ENCODE results near the gene ADARB1.

ADARB1 gene

DNA sequence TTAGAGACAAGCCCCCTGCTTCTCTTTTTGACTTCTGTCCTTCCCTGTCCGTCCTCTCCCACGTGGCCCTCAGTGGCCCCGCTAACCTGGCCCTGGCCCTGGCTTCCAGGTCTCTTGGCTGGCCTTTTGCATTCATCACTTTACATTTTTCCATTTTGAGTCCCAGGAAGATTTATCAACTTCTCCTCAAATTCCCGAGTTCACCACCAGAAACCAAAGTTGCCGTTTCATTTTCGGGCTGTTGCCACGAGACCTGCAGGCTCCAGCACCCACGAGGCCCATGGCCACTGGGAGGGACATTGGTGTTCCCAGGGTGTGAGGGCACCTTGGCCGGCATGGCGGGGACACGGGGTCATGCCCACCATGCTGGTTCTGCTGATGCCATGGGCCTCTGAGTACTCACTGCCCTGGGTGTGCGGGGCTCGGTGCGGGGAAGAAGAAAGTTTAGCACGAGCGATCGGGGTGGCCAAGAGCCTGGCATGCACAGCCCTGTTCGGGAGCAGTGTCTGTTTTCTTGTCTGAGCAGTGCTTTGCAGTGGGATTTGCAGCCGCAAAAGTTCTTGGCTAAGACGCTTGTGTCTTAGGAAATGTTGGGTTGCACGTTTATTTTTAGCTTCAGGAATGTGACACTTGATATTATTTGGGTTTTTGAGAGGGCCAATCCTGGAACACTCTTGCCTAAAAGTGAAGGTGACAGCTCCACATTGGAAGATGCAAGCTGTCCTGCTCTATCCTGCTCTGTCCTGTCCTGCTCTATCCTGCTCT, 40.4 kb upstream of the ADARB1 start:
- Mint-ChIP-seq H3K36me3 (peaks cover 4% of the 10 kb centered on the region), H3K27ac (no peak overlapping the region), H3K4me3 (no peak overlapping the region), H3K27me3 (peaks cover 12% of the 10 kb centered on the region), H3K9me3 (peaks cover 7% of the 10 kb centered on the region), H3K4me1 (no peaks in the 10 kb centered on the region)
- DNase-seq (ENCODE audit: low spot score in 2 of 2) (no peak), ATAC-seq (ENCODE audit: low read depth) (no peak)

DNA sequence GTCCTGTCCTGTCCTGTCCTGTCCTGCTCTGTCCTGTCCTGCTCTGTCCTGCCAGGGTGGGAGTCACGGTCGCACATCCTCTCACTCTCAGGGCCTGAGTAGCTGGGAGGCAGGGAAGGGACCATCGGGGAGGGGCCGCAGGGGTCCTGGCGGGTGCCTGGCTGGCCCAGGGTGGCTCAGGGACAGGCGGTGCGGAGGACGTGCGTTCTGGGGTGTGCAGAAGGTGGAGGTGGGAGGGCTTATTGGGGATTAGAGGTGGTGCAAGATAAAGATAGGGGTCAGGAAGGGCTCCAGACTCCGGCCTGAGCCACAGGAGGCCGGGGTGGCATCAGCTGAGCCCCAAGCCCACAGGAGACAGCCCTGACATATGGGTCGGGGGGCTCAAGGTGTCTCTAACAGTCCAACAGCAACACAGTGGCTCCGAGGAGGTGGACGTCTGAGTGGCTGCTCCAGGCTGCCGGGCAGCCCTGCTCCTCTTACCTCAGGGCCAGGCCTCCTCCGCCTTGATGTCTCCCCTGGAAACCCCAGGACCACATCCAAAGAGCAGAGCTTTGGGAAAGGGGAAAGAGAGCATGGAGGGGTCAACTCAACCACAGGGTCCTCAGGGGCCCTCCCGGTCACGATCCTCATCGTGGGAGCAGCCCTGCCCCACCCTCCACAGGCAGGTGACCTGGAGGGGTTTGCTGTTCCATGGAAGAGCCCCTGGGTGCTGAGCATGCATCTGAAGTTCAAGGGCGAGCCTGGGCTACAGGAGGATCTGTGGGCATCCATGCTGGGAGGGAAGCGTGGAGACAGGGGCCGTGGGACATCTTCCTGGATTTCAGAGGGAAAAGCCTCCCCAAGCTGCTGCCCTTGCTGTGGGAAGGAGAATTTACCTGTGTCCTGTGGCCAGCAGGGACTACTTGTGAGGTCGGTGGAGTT, 39.6 kb upstream of the ADARB1 start:
- DNase-seq (ENCODE audit: low spot score in 2 of 2) (no peak), ATAC-seq (ENCODE audit: low read depth) (no peak)
- H3K4me1 Mint-ChIP-seq: peaks cover 2% of the 10 kb centered on the region
- peaks cover 4% of the 10 kb centered on the region for H3K36me3 Mint-ChIP-seq
- peaks cover 7% of the 10 kb centered on the region for H3K9me3 Mint-ChIP-seq
- no peak overlapping the region for H3K27ac Mint-ChIP-seq
- H3K27me3 Mint-ChIP-seq: peaks cover 15% of the 10 kb centered on the region
- H3K4me3 Mint-ChIP-seq: no peak overlapping the region

DNA sequence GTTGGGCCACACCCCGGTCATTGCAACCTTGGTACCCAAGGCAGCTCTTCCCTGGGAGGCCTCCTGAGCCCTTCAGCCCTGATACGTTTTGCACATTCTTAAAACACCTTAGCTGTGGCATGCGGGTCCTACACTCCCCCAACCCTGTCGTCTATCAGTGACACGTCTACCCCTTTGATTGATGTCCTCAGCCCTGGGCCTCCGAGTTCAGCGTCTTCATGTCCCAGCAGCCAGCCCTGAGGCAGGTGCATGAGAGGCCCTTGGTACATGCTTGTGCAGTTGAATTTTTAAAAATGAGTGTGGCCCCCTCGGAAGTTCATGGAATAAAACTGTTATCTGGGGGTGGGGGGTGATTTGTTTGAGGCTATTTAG, 38.9 kb upstream of the ADARB1 start:
- ATAC-seq (ENCODE audit: low read depth) (no peak), DNase-seq (ENCODE audit: low spot score in 2 of 2) (no peak)
- H3K4me3 Mint-ChIP-seq: no peak overlapping the region
- peaks cover 15% of the 10 kb centered on the region for H3K27me3 Mint-ChIP-seq
- no peak overlapping the region for H3K27ac Mint-ChIP-seq
- peaks cover 7% of the 10 kb centered on the region for H3K9me3 Mint-ChIP-seq
- H3K4me1 Mint-ChIP-seq: peaks cover 2% of the 10 kb centered on the region
- H3K36me3 Mint-ChIP-seq: peaks cover 4% of the 10 kb centered on the region

DNA sequence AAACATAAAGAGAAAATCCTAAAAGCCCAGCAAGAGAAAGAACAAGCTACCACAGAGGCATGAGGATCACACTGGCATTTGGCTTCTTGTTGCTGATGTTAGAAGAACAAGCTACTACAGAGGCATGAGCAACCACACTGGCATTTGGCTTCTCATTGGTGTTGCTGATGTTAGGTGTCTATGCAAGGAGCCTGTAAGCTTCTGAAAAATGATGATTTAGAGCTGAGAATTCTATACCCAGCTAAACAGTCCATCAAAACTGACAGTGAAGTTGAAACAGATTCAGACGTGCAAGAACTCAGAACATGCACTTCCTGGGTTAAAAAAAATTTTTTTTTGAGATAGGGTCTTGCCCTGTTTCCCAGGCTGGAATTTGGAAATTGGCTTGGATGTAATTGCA, 37.8 kb upstream of the ADARB1 start:
- no peak overlapping the region for H3K4me3 Mint-ChIP-seq
- H3K4me1 Mint-ChIP-seq: peaks cover 2% of the 10 kb centered on the region
- no peak for ATAC-seq (ENCODE audit: low read depth)
- DNase-seq (ENCODE audit: low spot score in 2 of 2): no peak
- H3K36me3 Mint-ChIP-seq: peaks cover 4% of the 10 kb centered on the region
- no peak overlapping the region for H3K27ac Mint-ChIP-seq
- peaks cover 15% of the 10 kb centered on the region for H3K27me3 Mint-ChIP-seq
- H3K9me3 Mint-ChIP-seq: peaks cover 7% of the 10 kb centered on the region

DNA sequence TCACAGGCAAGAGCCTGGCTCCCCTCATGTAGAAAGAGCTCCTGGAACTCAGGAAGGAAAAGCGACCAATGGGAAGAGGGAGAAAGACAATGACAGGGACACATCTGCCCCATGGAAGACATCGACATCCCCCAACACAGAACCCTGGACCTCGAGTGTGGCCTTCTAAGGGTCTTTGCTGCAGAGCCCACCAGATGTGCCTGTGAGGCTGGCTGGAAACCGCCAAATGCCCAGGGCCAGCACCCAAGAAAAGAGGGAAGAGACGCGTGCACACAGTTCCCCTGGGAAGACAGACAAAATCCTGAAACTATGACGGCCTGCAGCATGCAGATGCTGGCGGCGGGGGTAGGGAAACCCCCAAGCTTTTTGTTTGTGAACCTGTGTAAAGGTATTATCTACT, 36.4 kb upstream of the ADARB1 start:
- Mint-ChIP-seq H3K36me3 (peaks cover 4% of the 10 kb centered on the region), H3K4me1 (peaks cover 9% of the 10 kb centered on the region), H3K4me3 (no peak overlapping the region), H3K27ac (no peak overlapping the region), H3K9me3 (peaks cover 7% of the 10 kb centered on the region), H3K27me3 (peaks cover 19% of the 10 kb centered on the region)
- ATAC-seq (ENCODE audit: low read depth): no peak
- DNase-seq (ENCODE audit: low spot score in 2 of 2): no peak

DNA sequence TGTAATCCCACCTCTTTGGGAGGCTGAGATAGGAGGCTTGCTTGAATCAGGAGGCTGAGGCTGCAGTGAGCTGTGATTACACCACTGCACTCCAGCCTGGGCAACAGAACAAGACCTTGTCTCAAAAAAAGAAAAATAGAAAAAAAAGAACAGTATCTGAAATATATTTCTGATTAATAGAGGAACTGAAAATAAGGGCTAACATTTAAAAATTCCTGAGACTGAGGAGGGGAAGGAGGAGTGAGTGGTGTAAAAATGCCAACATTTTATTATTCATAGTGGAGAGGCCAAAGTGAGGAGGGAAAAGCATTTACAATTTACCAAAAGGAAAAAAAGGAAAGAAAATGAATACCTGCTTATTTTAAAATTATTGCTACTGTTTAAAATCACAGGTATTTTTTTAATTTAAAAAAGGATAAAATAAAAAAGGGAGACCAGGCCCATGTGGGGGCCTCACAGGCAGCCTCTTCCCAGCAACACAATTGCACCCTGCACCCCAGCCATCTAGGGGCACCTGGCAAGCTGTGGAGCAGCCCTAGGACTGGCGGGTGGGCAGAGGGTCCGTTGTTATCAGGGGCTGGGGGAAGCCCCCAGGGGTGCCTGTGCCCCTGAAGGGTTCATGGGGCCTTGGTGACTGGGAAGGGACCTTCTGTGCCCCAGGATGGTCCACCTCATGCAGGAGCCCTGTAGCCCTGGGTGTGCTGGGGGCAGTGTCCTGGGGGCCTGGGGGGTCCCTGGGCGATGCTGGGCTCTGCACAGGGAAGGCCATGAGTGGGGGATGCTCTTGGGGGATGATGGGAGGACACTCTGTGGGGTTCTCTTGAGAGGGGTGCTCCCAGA, 34.8 kb upstream of the ADARB1 start:
- Mint-ChIP-seq H3K36me3 (peaks cover 4% of the 10 kb centered on the region), H3K27ac (no peak overlapping the region)
- no peak for ATAC-seq (ENCODE audit: low read depth)

DNA sequence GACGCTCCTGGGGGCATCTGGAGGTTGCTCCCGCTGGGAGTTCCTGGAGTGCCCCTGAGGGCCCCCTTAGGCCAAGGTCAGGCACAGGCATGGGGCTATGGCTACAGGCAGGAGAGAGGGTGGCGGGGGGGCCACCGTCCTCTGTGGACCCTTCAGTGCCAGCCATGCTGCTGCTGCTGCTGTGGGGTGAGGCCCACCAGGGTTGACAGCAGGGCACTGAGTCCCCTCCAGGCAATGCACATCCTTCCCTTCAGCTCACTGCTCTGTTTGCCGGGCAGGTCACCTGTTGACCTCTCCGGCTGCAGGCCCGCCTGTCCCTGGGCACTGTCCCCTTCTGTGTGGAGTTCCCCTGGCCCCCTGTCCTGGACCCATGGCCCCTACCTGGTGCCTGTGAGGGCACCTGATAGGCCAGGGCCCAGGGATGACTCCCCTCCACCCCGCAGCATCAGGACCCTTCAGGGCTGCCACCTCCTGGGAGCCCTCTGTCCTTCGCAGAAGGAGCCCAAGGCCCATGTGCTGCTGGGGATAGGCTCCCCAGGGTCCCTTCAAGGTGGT, 34.1 kb upstream of the ADARB1 start:
- Mint-ChIP-seq H3K27ac (no peak overlapping the region), H3K9me3 (peaks cover 9% of the 10 kb centered on the region), H3K27me3 (peaks cover 23% of the 10 kb centered on the region), H3K4me1 (peaks cover 9% of the 10 kb centered on the region), H3K36me3 (peaks cover 4% of the 10 kb centered on the region), H3K4me3 (no peak overlapping the region)
- DNase-seq (ENCODE audit: low spot score in 2 of 2) (no peak), ATAC-seq (ENCODE audit: low read depth) (no peak)

More for the DNA sequence above, 34.8 kb upstream of the ADARB1 start:
- no peak for DNase-seq (ENCODE audit: low spot score in 2 of 2)
- Mint-ChIP-seq H3K27me3 (peaks cover 17% of the 10 kb centered on the region), H3K9me3 (peaks cover 7% of the 10 kb centered on the region), H3K4me1 (peaks cover 9% of the 10 kb centered on the region), H3K4me3 (no peak overlapping the region)

DNA sequence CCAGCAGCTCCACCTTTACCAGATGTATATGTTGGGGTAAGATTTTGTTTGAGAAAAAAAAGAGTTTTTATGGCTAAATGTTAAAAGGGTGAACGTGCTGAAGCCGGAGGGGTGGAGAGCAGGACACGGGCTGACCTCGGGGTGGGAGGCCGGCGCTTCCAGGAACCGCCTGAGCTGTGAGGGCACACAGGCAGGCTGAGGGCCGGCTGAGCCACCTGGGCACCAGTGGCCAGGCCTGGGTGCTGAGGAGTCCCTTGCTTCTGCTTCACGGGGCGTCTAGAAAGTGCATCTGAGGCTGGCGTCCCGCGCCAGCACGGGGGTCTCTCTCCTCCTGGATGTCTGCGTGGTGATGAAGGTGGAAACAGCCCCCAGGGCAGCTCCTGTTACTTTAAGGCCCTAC, 33.6 kb upstream of the ADARB1 start:
- no peak for ATAC-seq (ENCODE audit: low read depth)
- peaks cover 26% of the 10 kb centered on the region for H3K27me3 Mint-ChIP-seq
- H3K27ac Mint-ChIP-seq: no peak overlapping the region
- peaks cover 2% of the 10 kb centered on the region for H3K36me3 Mint-ChIP-seq
- H3K4me1 Mint-ChIP-seq: peaks cover 9% of the 10 kb centered on the region
- no peak for DNase-seq (ENCODE audit: low spot score in 2 of 2)
- peaks cover 10% of the 10 kb centered on the region for H3K9me3 Mint-ChIP-seq
- H3K4me3 Mint-ChIP-seq: no peak overlapping the region

DNA sequence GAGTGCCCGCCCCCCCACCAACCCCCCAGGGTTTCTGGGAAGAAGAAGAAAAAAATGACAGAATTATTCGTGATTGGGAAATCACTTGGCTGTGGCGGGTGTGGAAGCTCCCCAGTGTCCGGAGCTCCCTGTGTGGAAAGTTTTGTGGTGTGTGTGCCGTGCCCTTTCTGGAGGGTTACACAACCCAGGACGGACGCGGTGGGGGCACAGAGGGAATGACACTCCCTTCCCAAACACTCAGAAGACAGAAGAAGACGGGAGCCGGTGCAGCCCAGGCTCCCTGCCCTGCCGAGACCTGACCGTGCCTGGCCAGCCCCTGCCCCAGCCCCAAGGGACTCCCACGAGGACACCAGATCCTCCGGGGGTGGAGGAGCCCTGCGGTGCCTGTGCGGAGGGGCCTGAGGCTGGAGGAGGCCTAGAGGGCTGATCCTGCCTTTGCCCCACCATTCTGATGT, 33.0 kb upstream of the ADARB1 start:
- DNase-seq (ENCODE audit: low spot score in 2 of 2) (no peak), ATAC-seq (ENCODE audit: low read depth) (no peak)
- Mint-ChIP-seq H3K27me3 (peaks cover 26% of the 10 kb centered on the region), H3K4me1 (peaks cover 9% of the 10 kb centered on the region), H3K36me3 (no peaks in the 10 kb centered on the region), H3K9me3 (peaks cover 7% of the 10 kb centered on the region), H3K27ac (no peak overlapping the region), H3K4me3 (no peak overlapping the region)

DNA sequence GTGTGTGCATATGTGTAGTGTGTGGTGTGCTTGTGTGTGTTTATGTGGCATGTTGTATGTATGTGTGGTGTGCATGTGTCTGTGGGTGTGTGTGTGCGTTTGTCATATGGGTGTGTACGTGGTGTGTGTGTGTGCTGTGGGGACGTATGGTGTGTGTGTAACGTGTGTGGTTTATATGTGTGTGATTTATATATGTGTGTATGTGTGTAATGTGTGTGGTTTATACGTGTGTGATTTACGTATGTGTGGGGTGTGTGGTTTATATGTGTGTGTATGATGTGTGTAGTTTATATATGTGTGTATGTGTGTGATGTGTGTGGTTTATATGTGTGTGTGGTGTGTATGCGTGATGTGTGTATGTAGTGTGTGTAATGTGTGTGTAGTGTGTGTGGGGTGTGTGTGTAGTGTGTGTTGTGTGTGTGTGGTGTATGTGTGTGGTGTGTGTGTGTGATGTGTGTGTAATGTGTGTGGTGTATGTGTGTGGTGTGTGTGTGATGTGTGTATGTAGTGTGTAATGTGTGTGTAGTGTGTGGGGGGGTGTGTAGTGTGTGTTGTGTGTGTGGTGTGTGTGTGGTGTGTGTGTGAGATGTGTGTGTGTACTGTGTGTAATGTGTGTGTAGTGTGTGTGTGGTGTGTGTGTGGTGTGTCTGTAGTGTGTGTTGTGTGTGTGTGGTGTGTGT, 32.3 kb upstream of the ADARB1 start:
- Mint-ChIP-seq H3K9me3 (peaks cover 7% of the 10 kb centered on the region), H3K27ac (no peak overlapping the region), H3K4me3 (no peak overlapping the region), H3K4me1 (peaks cover 9% of the 10 kb centered on the region), H3K27me3 (peaks cover 24% of the 10 kb centered on the region), H3K36me3 (no peaks in the 10 kb centered on the region)
- no peak for ATAC-seq (ENCODE audit: low read depth)
- no peak for DNase-seq (ENCODE audit: low spot score in 2 of 2)

DNA sequence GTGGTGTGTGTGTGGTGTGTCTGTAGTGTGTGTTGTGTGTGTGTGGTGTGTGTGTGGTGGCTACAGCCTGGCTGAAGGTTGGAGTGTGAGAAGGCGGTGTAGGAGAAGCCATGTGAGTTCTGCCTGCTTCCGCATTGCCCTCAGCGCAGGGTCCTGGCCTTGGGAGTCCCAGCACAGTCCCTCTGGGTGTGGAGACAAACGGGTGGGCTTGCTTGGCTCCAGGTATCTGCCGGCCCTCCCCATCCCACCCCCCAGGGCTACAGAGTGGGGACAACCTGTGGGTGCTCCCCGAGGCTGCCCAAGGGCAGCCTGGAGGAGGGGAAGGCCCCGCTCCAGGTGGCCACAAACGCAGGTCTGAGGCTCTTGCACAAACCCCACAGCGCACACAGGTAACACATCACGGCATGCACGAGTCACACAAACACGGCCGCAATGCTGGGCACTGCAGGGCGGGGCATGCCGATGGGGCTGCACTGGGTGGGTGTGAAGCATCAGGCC, 31.7 kb upstream of the ADARB1 start:
- no peak overlapping the region for H3K27ac Mint-ChIP-seq
- H3K36me3 Mint-ChIP-seq: no peaks in the 10 kb centered on the region
- DNase-seq (ENCODE audit: low spot score in 2 of 2) (no peak), ATAC-seq (ENCODE audit: low read depth) (no peak)
- H3K4me1 Mint-ChIP-seq: peaks cover 9% of the 10 kb centered on the region
- H3K4me3 Mint-ChIP-seq: no peak overlapping the region
- H3K27me3 Mint-ChIP-seq: peaks cover 23% of the 10 kb centered on the region
- H3K9me3 Mint-ChIP-seq: peaks cover 9% of the 10 kb centered on the region

DNA sequence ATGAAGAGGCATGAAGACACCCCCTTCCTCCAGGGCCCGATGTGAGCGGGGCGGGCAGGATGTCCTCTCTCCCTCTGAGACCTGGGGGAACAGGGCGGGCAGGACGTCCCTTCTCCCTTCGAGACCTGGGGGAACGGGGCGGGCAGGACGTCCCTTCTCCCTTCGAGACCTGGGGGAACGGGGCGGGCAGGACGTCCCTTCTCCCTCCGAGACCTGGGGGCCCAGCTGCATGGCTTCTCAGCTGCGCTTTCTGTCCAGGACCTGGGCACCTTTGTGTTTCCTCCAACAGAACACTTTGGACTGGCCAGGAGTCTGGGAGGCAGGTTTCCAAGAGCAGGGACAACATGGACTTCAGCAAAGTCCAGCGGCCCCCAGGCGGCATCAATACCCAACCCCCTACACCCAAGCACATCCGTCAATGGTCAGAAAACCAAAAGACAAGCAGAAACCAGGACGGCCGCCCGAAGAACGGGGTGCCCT, 30.8 kb upstream of the ADARB1 start:
- H3K4me3 Mint-ChIP-seq: no peak overlapping the region
- ATAC-seq (ENCODE audit: low read depth) (no peak), DNase-seq (ENCODE audit: low spot score in 2 of 2) (no peak)
- H3K4me1 Mint-ChIP-seq: peaks cover 9% of the 10 kb centered on the region
- no peak overlapping the region for H3K27ac Mint-ChIP-seq
- no peaks in the 10 kb centered on the region for H3K36me3 Mint-ChIP-seq
- peaks cover 9% of the 10 kb centered on the region for H3K9me3 Mint-ChIP-seq
- H3K27me3 Mint-ChIP-seq: peaks cover 25% of the 10 kb centered on the region

DNA sequence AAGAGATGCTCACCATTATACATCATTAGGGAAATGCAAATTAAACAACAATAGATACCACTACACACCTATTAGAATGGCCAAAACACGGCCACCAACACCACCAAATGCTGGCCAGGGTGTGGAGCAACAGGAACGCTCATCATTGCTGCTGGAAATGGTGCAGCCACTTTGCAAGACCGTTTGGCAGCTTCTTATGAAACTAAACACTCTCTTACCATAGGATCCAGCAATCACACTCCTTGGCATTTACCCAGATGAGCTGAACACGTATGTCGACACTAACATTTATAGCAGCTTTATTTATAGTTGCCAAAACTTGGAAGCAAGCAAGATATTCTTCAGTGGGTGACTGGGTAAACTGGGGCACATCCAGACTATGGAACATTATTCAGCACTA, 28.9 kb upstream of the ADARB1 start:
- H3K36me3 Mint-ChIP-seq: no peaks in the 10 kb centered on the region
- peaks cover 9% of the 10 kb centered on the region for H3K9me3 Mint-ChIP-seq
- ATAC-seq (ENCODE audit: low read depth): no peak
- H3K27me3 Mint-ChIP-seq: peaks cover 26% of the 10 kb centered on the region
- no peak for DNase-seq (ENCODE audit: low spot score in 2 of 2)
- H3K27ac Mint-ChIP-seq: no peak overlapping the region
- H3K4me1 Mint-ChIP-seq: peaks cover 6% of the 10 kb centered on the region
- H3K4me3 Mint-ChIP-seq: no peak overlapping the region
